CD4-positive, alpha-beta memory T cell (primary cell): ENCODE measurements around the gene TXNRD2. TPM values are rescaled to one million over a fixed set of nuclear protein-coding genes. Genes with fewer than 3 reads are reported as not detected.

ENCODE experiments used
- CTCF ChIA-PET: fragments of 350-600 bp; sonication (Branson Sonifier 250); formaldehyde crosslinking; loops from one replicate; lab custom pipeline; 2021; ENCODE audit warnings: inconsistent platforms; ENCODE audit not compliant: partially characterized antibody; lab: Charles Lee
- POLR2A ChIA-PET: fragments of 350-600 bp; sonication (Branson Sonifier 250); formaldehyde crosslinking; loops from one replicate; lab custom pipeline; 2021; ENCODE audit not compliant: partially characterized antibody; lab: Charles Lee
- DNase-seq, 5 donors: peaks; one replicate each; pipeline versions ENCODE4 v3.0.0 to v3.0.0-alpha.2; 2020 to 2022; ENCODE audit warnings: mixed read lengths in 1 of 5
- H3K27ac ChIP-seq: one replicate; pipeline ENCODE4 v1.7.0; 2013; ENCODE audit warnings: low read depth, low read length
- H3K27me3 ChIP-seq: 2 replicates; pipeline ENCODE4 v1.7.0; 2013; ENCODE audit warnings: mild to moderate bottlenecking, low read length, moderate library complexity; ENCODE audit not compliant: insufficient read depth
- H3K36me3 ChIP-seq: 2 replicates; pipeline ENCODE4 v1.7.0; 2013; ENCODE audit warnings: mild to moderate bottlenecking, low read length, moderate library complexity; ENCODE audit not compliant: insufficient read depth
- H3K4me1 ChIP-seq: 2 replicates; pipeline ENCODE4 v1.7.0; 2013; ENCODE audit warnings: mild to moderate bottlenecking, low read length, moderate library complexity; ENCODE audit not compliant: insufficient read depth
- H3K4me3 ChIP-seq, 2 donors: one replicate each; pipeline ENCODE4 v1.7.0; 2013; ENCODE audit warnings: low read length in 2 of 2, mild to moderate bottlenecking in 1 of 2
- H3K9me3 ChIP-seq, 2 donors: one replicate each; pipeline ENCODE4 v1.7.0; 2013; ENCODE audit warnings: low read length in 2 of 2, control low read depth in 1 of 2; ENCODE audit not compliant: control insufficient read depth in 1 of 2
- H3K27ac Mint-ChIP-seq, 7 donors: one replicate each; pipeline ENCODE4 v1.8.0; 2020 to 2021; ENCODE audit warnings: mixed read lengths in 7 of 7, mild to moderate bottlenecking in 6 of 7, inconsistent platforms in 3 of 7, moderate library complexity in 3 of 7
- H3K27me3 Mint-ChIP-seq, 2 donors: one replicate each; pipeline ENCODE4 v1.8.0; 2020 to 2021; ENCODE audit warnings: mixed read lengths in 2 of 2
- H3K36me3 Mint-ChIP-seq, 2 donors: one replicate each; pipeline ENCODE4 v1.8.0; 2020 to 2021; ENCODE audit warnings: mixed read lengths in 2 of 2, inconsistent platforms in 1 of 2, mild to moderate bottlenecking in 1 of 2
- H3K4me1 Mint-ChIP-seq, 4 donors: one replicate each; pipeline ENCODE4 v1.8.0; 2020 to 2021; ENCODE audit warnings: mixed read lengths in 4 of 4, mild to moderate bottlenecking in 1 of 4
- H3K4me3 Mint-ChIP-seq, 8 donors: one replicate each; pipeline ENCODE4 v1.8.0; 2020 to 2021; ENCODE audit warnings: mixed read lengths in 8 of 8, mild to moderate bottlenecking in 7 of 8, moderate library complexity in 6 of 8, inconsistent platforms in 3 of 8
- H3K9me3 Mint-ChIP-seq, 8 donors: one replicate each; pipeline ENCODE4 v1.8.0; 2020 to 2021; ENCODE audit warnings: mixed read lengths in 8 of 8, mild to moderate bottlenecking in 5 of 8, inconsistent platforms in 3 of 8, moderate library complexity in 1 of 8
- intact Hi-C: fragments of 100-400 bp; cut with micrococcal nuclease; formaldehyde crosslinking; loops from one replicate; pipeline ENCODE4 v1.15.1; 2023
- polyA plus RNA-seq, 2 donors: library from polyadenylated mRNA; unstranded; fragments of 300-500 nt; fragmentation: Illumina TruSeq; gene quantifications; one replicate each; pipeline ENCODE4 v1.2.3, GENCODE V29; 2021
- total RNA-seq, 2 experiments: library from RNA; stranded (reverse); gene quantifications; one replicate each; pipeline ENCODE4 v1.2.3, GENCODE V29; 2021

TXNRD2 gene
- total and polyA plus RNA-seq, 4 experiments from 2014 or later: 8.5 to 35.9 (median 22.7) TPM

DNA sequence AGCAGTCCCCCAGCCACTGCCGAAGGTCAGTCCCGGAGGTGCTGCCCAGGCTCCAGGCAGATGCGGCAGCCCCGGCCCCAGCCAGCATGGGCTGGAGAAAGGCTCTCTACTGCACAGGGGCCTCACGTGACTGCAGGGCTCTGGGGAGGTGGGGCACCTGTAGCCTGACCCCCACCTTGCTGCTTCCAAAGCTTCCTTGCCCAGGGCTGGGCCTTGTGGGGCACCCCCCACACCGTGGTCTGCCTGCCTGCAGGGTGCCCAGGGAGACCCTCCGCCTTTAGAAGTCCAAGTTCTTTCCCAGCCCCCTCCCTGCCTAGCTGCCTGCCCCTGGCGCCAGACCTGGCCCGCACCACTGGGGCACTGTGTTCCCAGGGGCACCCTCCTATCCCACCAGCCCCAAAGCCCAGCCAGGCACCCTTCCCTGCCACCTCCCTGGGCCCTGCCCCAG lies 28.4 kb upstream of the TXNRD2 start:
- Mint-ChIP-seq H3K36me3 (peaks cover 4 to 10% of the 10 kb centered on the region in 2 donors), H3K27ac (no peak overlapping the region), H3K9me3 (no peaks in the 10 kb centered on the region), H3K4me3 (no peak overlapping the region), H3K4me1 (peaks cover 0 to 7% (median 5%) of the 10 kb centered on the region in 4 donors), H3K27me3 (no peaks in the 10 kb centered on the region)
- Histone ChIP-seq H3K9me3 (no peaks in the 10 kb centered on the region), H3K27ac (no peak overlapping the region), H3K36me3 (peaks cover 7% of the 10 kb centered on the region), H3K27me3 (no peaks in the 10 kb centered on the region), H3K4me3 (no peak overlapping the region), H3K4me1 (peaks cover 12% of the 10 kb centered on the region)
- CTCF ChIA-PET: interaction anchor here (0.6 to 4.1 kb wide), 2 partner anchors 160 to 395 kb away, joined by 3 to 26 read pairs; no protein-coding TSS in a partner anchor
- DNase-seq: no peak
- intact Hi-C loops: loop anchor here (1.0 to 2.0 kb wide), 4 partner anchors 58 to 315 kb away; partner anchors contain the start of gene RTN4R
- POLR2A ChIA-PET: interaction anchor here (1.2 to 2.4 kb wide), 2 partner anchors 51 to 160 kb away, joined by 3 to 13 read pairs; partner anchors contain the start of genes TANGO2 and ZDHHC8

GRCh38 chr22:19969141-19969928 lies 27.7 kb upstream of the TXNRD2 start:
- CTCF ChIA-PET: interaction anchor here (1.1 to 4.1 kb wide), 3 partner anchors 57 to 160 kb away, joined by 3 to 26 read pairs (median 6); no protein-coding TSS in a partner anchor
- Mint-ChIP-seq H3K4me1 (peaks cover 0 to 7% (median 4%) of the 10 kb centered on the region in 4 donors), H3K27me3 (no peaks in the 10 kb centered on the region), H3K27ac (peak overlapping the region in 1 of 7 donors; percentile 53), H3K36me3 (peaks cover 4 to 10% of the 10 kb centered on the region in 2 donors), H3K9me3 (no peaks in the 10 kb centered on the region), H3K4me3 (no peak overlapping the region)
- H3K9me3 ChIP-seq: no peaks in the 10 kb centered on the region
- no peak overlapping the region for H3K4me3 ChIP-seq
- intact Hi-C loops: no loop called here
- no peak for DNase-seq
- peaks cover 9% of the 10 kb centered on the region for H3K36me3 ChIP-seq
- H3K27me3 ChIP-seq: no peaks in the 10 kb centered on the region
- POLR2A ChIA-PET: interaction anchor here (1.2 to 2.4 kb wide), 2 partner anchors 51 to 161 kb away, joined by 3 to 13 read pairs; partner anchors contain the start of genes TANGO2 and ZDHHC8
- no peak overlapping the region for H3K27ac ChIP-seq
- peaks cover 7% of the 10 kb centered on the region for H3K4me1 ChIP-seq

GRCh38 chr22:19968450-19968891 lies 26.9 kb upstream of the TXNRD2 start:
- DNase-seq: no peak
- intact Hi-C loops: no loop called here
- H3K27ac Mint-ChIP-seq: no peak overlapping the region
- POLR2A ChIA-PET: no interaction called here
- no peaks in the 10 kb centered on the region for H3K9me3 ChIP-seq
- no peak overlapping the region for H3K4me3 Mint-ChIP-seq
- no peaks in the 10 kb centered on the region for H3K9me3 Mint-ChIP-seq
- no peak overlapping the region for H3K27ac ChIP-seq
- H3K36me3 Mint-ChIP-seq: peaks cover 4 to 10% of the 10 kb centered on the region in 2 donors
- H3K4me1 ChIP-seq: peaks cover 5% of the 10 kb centered on the region
- H3K27me3 Mint-ChIP-seq: no peaks in the 10 kb centered on the region
- CTCF ChIA-PET: interaction anchor here (1.1 to 1.3 kb wide), 2 partner anchors 58 to 161 kb away, joined by 3 to 6 read pairs; no protein-coding TSS in a partner anchor
- no peaks in the 10 kb centered on the region for H3K27me3 ChIP-seq
- peaks cover 0 to 7% (median 4%) of the 10 kb centered on the region in 4 donors for H3K4me1 Mint-ChIP-seq
- H3K4me3 ChIP-seq: no peak overlapping the region
- H3K36me3 ChIP-seq: peaks cover 17% of the 10 kb centered on the region

DNA sequence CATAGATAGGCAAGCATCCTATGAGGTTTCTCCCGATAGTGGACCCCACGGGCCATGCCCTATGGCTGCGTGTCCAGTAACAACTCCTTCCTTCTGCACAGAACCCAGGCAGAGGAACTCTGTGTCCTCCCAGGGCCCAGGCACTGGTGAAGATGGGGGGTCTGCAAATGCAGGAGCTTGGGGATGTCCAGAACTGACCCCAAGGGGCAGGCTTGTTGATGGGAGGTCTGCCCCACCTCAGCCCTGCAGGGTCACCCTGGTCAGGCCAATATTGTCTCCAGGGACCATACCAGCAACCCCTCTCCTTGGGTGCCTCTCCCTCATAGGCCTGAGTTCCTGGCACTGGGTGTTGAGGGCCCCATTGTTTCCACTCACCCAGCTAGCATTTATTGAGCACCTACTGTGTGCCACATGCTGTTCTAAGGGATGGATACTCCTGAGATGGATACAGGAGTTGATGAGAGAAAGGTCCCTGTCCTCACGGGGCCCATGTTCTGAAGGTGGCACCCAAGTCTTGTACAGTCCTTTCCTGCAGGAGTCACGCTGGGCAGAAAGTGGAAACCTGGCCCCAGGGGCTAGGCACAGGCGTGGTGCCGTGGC lies 26.3 kb upstream of the TXNRD2 start:
- Histone ChIP-seq H3K27ac (no peak overlapping the region), H3K4me1 (peaks cover 6% of the 10 kb centered on the region), H3K36me3 (peaks cover 18% of the 10 kb centered on the region), H3K9me3 (no peaks in the 10 kb centered on the region), H3K4me3 (no peak overlapping the region), H3K27me3 (no peaks in the 10 kb centered on the region)
- CTCF ChIA-PET: interaction anchor here (0.6 to 1.3 kb wide), 2 partner anchors 162 to 985 kb away, joined by 4 to 6 read pairs; no protein-coding TSS in a partner anchor
- no peak for DNase-seq
- POLR2A ChIA-PET: no interaction called here
- Mint-ChIP-seq H3K9me3 (no peaks in the 10 kb centered on the region), H3K4me3 (no peak overlapping the region), H3K36me3 (peaks cover 4 to 10% of the 10 kb centered on the region in 2 donors), H3K27ac (peak overlapping the region in 1 of 7 donors; percentile 22), H3K27me3 (no peaks in the 10 kb centered on the region), H3K4me1 (peaks cover 0 to 7% (median 4%) of the 10 kb centered on the region in 4 donors)
- intact Hi-C loops: no loop called here

DNA sequence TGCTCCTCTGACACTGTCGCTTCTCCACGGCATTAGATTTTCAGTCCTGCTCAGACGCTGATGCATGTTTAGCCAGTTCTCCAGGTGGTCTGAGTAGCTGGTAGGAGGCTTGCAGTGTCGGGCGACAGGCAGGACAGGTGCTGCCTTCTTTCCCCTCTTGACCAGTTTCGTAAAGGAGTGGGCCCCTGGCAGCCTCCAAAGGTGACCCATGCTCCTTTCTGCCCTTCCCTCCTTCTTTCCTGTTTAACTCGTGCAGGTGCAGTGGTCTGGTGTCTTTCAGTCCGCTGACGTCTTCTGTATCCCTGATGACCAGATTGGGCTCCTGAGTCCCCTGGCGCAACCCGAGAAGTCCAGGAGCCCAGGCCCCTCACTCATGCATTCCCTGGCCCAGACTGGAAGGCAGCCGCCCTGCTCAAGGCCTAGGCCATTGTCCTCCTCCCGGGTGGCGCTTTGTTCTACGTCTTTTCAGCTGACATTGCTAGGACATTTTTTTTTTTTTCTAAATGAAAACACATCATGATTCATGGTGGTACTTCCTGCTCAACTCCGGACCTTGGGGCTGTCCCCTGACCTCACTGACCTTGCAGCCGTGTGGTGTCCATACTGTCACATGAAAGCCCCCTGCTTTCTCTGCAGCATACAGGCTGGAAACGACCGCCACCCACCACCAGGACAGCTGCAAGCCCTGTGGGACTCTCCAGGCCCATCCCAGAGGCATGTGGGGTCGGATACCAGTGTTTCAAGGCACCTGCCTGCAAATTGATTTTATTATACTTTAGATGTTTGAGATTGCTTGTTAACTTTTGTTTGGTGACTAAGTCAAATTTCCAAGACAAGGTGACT lies 25.5 kb upstream of the TXNRD2 start:
- peaks cover 0 to 7% (median 5%) of the 10 kb centered on the region in 4 donors for H3K4me1 Mint-ChIP-seq
- peak overlapping the region in 1 of 7 donors; percentile 29 for H3K27ac Mint-ChIP-seq
- no peaks in the 10 kb centered on the region for H3K27me3 Mint-ChIP-seq
- intact Hi-C loops: no loop called here
- Histone ChIP-seq H3K27ac (no peak overlapping the region), H3K27me3 (no peaks in the 10 kb centered on the region), H3K9me3 (no peaks in the 10 kb centered on the region), H3K36me3 (peaks cover 18% of the 10 kb centered on the region), H3K4me1 (peaks cover 12% of the 10 kb centered on the region), H3K4me3 (no peak overlapping the region)
- no peak for DNase-seq
- POLR2A ChIA-PET: no interaction called here
- H3K36me3 Mint-ChIP-seq: peaks cover 4 to 10% of the 10 kb centered on the region in 2 donors
- no peak overlapping the region for H3K4me3 Mint-ChIP-seq
- no peaks in the 10 kb centered on the region for H3K9me3 Mint-ChIP-seq
- CTCF ChIA-PET: interaction anchor here (0.6 to 1.2 kb wide), 3 partner anchors 9 to 984 kb away, joined by 3 to 4 read pairs (median 3); no protein-coding TSS in a partner anchor

- no peak for DNase-seq
- peaks cover 0 to 7% (median 5%) of the 10 kb centered on the region in 4 donors for H3K4me1 Mint-ChIP-seq
- Histone ChIP-seq H3K9me3 (no peaks in the 10 kb centered on the region), H3K4me3 (no peak overlapping the region), H3K4me1 (peaks cover 12% of the 10 kb centered on the region), H3K27ac (no peak overlapping the region), H3K36me3 (peaks cover 18% of the 10 kb centered on the region), H3K27me3 (no peaks in the 10 kb centered on the region)
- H3K27ac Mint-ChIP-seq: no peak overlapping the region
- no peaks in the 10 kb centered on the region for H3K27me3 Mint-ChIP-seq
- H3K9me3 Mint-ChIP-seq: no peaks in the 10 kb centered on the region
- POLR2A ChIA-PET: no interaction called here
- H3K36me3 Mint-ChIP-seq: peaks cover 4 to 10% of the 10 kb centered on the region in 2 donors
- CTCF ChIA-PET: interaction anchor here (0.7 to 1.2 kb wide), 3 partner anchors 8 to 46 kb away, joined by 3 read pairs; no protein-coding TSS in a partner anchor
- no peak overlapping the region for H3K4me3 Mint-ChIP-seq
- intact Hi-C loops: no loop called here
Observed at GRCh38 chr22:19965771-19966709, 24.4 kb upstream of the TXNRD2 start.
